ENCODE data around the gene PACSIN1. TPM values are rescaled to one million over a fixed set of nuclear protein-coding genes. Genes with fewer than 3 reads are reported as not detected.

The PACSIN1 gene
- total and polyA plus RNA-seq, 8 donors, result 0.09 to 0.51 (median 0.25) TPM; not detected in 1

DNA sequence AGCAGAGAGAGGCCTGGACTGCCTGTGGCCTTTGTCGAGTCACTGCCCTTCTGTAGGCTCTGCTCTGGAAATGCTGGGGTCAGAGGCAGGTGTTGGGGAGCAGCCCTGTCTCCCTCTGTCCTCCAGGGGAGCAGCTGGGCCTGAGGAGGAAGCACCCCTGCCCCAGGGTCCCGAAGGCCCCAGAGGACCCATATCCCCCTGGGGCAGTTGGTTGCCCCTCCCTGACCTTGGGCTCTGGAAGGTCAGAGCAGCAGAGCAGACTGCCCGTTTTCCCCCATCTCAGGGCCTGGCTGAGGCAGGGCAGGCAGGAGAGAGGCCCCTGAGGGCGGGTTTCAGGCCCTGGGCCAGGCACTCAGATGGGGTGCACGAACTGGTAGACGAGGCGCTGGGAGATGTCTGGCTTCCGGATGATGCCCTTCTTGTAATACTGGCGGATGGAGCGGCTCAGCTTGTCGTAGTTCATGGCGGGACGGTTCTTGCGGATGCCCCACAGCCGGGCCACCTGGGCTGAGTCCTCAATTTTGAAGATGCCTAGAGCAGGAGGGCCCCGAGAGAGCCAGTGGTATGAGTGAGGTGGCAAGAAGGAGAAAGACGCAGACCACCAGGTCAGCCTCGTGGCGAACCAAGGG is 72.2 kb downstream of the PACSIN1 start:
- Histone ChIP-seq H3K9me3 (no peaks in the 10 kb centered on the region), H3K4me3 (no peak overlapping the region), H3K36me3 (no peaks in the 10 kb centered on the region), H3K4me1 (no peaks in the 10 kb centered on the region), H3K27me3 (no peaks in the 10 kb centered on the region), H3K27ac (no peak overlapping the region)
- intact Hi-C loops (cut with DNase I), result loop anchor here in 1 of 2 donors (10.0 kb wide), 1 partner anchor 67 kb away; no protein-coding TSS in a partner anchor
- DNase-seq (no peak), ATAC-seq (no peak)
- TF ChIP-seq, protein P1, sequence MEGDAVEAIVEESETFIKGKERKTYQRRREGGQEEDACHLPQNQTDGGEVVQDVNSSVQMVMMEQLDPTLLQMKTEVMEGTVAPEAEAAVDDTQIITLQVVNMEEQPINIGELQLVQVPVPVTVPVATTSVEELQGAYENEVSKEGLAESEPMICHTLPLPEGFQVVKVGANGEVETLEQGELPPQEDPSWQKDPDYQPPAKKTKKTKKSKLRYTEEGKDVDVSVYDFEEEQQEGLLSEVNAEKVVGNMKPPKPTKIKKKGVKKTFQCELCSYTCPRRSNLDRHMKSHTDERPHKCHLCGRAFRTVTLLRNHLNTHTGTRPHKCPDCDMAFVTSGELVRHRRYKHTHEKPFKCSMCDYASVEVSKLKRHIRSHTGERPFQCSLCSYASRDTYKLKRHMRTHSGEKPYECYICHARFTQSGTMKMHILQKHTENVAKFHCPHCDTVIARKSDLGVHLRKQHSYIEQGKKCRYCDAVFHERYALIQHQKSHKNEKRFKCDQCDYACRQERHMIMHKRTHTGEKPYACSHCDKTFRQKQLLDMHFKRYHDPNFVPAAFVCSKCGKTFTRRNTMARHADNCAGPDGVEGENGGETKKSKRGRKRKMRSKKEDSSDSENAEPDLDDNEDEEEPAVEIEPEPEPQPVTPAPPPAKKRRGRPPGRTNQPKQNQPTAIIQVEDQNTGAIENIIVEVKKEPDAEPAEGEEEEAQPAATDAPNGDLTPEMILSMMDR (IDR thresholded peaks at IDR 0.05), result no peak

- TF ChIP-seq, protein P1 (IDR thresholded peaks at IDR 0.05), result no peak
- H3K27me3 ChIP-seq, result no peaks in the 10 kb centered on the region
- no peak overlapping the region for H3K4me3 ChIP-seq
- intact Hi-C loops (cut with DNase I), result loop anchor here in 1 of 2 donors (10.0 kb wide), 1 partner anchor 66 kb away; no protein-coding TSS in a partner anchor
- H3K27ac ChIP-seq, result no peak overlapping the region
- H3K9me3 ChIP-seq, result no peaks in the 10 kb centered on the region
- no peaks in the 10 kb centered on the region for H3K4me1 ChIP-seq
- ATAC-seq, result no peak
- no peaks in the 10 kb centered on the region for H3K36me3 ChIP-seq
- no peak for DNase-seq
These were observed 72.7 kb downstream of the PACSIN1 start for GRCh38 chr6:34538581-34538980.

DNA sequence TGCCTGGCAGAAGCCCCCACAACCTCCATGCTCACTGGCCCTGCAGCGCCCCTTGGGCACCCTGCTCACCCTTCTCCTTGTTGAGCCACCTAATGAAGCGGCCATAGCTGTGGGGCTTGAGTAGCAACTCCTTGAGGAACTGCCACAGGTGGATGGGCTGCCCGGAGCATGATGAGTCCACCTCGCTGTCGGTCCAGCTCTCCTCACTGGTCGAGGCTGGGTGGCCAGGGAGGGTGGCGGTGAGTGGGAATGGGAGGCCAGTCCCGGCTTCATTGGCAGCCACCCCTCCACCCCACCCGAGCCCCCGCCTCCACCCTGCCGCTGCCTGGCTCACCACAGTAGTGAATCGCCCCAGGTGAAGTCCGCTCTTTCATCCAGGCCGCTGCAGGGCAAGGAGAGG is 73.3 kb downstream of the PACSIN1 start:
- no peak overlapping the region for H3K27ac ChIP-seq
- DNase-seq (no peak), ATAC-seq (no peak)
- H3K4me1 ChIP-seq, result no peaks in the 10 kb centered on the region
- intact Hi-C loops (cut with DNase I), result loop anchor here in 1 of 2 donors (10.0 kb wide), 1 partner anchor 66 kb away; no protein-coding TSS in a partner anchor
- no peak overlapping the region for H3K4me3 ChIP-seq
- no peaks in the 10 kb centered on the region for H3K27me3 ChIP-seq
- H3K36me3 ChIP-seq, result no peaks in the 10 kb centered on the region
- no peaks in the 10 kb centered on the region for H3K9me3 ChIP-seq
- TF ChIP-seq, protein P1 (IDR thresholded peaks at IDR 0.05), result no peak

GRCh38 chr6:34540222-34540621 is 74.3 kb downstream of the PACSIN1 start:
- H3K27ac ChIP-seq, result no peak overlapping the region
- intact Hi-C loops (cut with DNase I), result no loop called here
- no peaks in the 10 kb centered on the region for H3K36me3 ChIP-seq
- no peaks in the 10 kb centered on the region for H3K9me3 ChIP-seq
- H3K4me3 ChIP-seq, result no peak overlapping the region
- H3K27me3 ChIP-seq, result no peaks in the 10 kb centered on the region
- H3K4me1 ChIP-seq, result no peaks in the 10 kb centered on the region
- DNase-seq (no peak), ATAC-seq (no peak)
- TF ChIP-seq, protein P1 (IDR thresholded peaks at IDR 0.05), result no peak

DNA sequence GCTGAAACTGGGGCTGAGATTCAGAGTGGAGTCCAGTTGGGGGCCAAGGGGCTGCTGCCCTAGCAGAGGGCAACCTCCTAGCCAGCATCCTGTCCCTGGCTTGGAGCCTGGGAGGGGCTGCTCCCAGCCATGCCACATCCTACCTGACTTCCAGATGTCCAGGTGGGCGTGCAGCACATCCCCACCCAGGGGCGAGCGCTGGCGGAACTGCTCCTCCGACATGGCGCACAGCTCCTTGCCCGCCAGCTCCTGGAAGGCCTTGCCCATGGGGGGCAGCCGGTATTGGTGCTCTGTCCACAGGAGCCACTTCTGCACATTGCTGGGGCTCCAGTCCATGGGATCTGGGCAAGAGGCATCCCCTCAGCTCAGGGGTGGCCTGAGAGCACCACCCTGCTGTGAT is 75.0 kb downstream of the PACSIN1 start:
- H3K36me3 ChIP-seq, result no peaks in the 10 kb centered on the region
- ATAC-seq (no peak), DNase-seq (no peak)
- TF ChIP-seq, protein P1 (IDR thresholded peaks at IDR 0.05), result no peak
- no peaks in the 10 kb centered on the region for H3K9me3 ChIP-seq
- H3K27me3 ChIP-seq, result no peaks in the 10 kb centered on the region
- H3K27ac ChIP-seq, result no peak overlapping the region
- H3K4me3 ChIP-seq, result no peak overlapping the region
- intact Hi-C loops (cut with DNase I), result no loop called here
- no peaks in the 10 kb centered on the region for H3K4me1 ChIP-seq

Measured in left lung (tissue), 10 donors.